Lung (tissue), 12 donors: ENCODE measurements around the gene GNPDA1. TPM values are rescaled to one million over a fixed set of nuclear protein-coding genes. Genes with fewer than 3 reads are reported as not detected.

Source experiments
- ATAC-seq: fragments of 200-7000 bp; cut with Tn5 transposase; one replicate; pipeline ENCODE4 v1.9.1; 2020; ENCODE audit warnings: moderate number of reproducible peaks; ENCODE audit not compliant: insufficient read depth, low FRiP score
- DNase-seq, 3 donors: peaks; one replicate each; pipeline ENCODE4 v3.0.0-alpha.2; 2013 to 2017
- H3K27ac ChIP-seq, 2 donors: one replicate each; pipeline ENCODE4 v1.5.1; 2013; ENCODE audit warnings: mild to moderate bottlenecking in 2 of 2, moderate library complexity in 2 of 2, control low read depth in 1 of 2, inconsistent platforms in 1 of 2, low read depth in 1 of 2, low read length in 1 of 2
- H3K27me3 ChIP-seq, 3 donors: one replicate each; pipeline ENCODE4 v1.5.1; 2013; ENCODE audit warnings: low read length in 2 of 3; ENCODE audit not compliant: control insufficient read depth in 3 of 3, insufficient read depth in 3 of 3
- H3K36me3 ChIP-seq, 4 donors: one replicate each; pipeline ENCODE4 v1.5.1; 2013; ENCODE audit warnings: low read length in 4 of 4, mild to moderate bottlenecking in 1 of 4, moderate library complexity in 1 of 4; ENCODE audit not compliant: control insufficient read depth in 4 of 4, insufficient read depth in 4 of 4
- H3K4me1 ChIP-seq, 5 donors: one replicate each; pipeline ENCODE4 v1.5.1; 2013; ENCODE audit warnings: low read length in 5 of 5, mild to moderate bottlenecking in 2 of 5, moderate library complexity in 1 of 5; ENCODE audit not compliant: control insufficient read depth in 5 of 5, insufficient read depth in 5 of 5
- H3K4me3 ChIP-seq: one replicate; pipeline ENCODE4 v1.5.1; 2013; ENCODE audit warnings: mild to moderate bottlenecking, control low read depth, moderate library complexity
- H3K9ac ChIP-seq, 2 donors: one replicate each; pipeline ENCODE4 v1.5.1; 2013; ENCODE audit warnings: low read length in 2 of 2, control low read depth in 1 of 2; ENCODE audit not compliant: insufficient read depth in 1 of 2
- H3K9me3 ChIP-seq, 4 donors: one replicate each; pipeline ENCODE4 v1.5.1; 2013; ENCODE audit warnings: low read length in 3 of 4, mild to moderate bottlenecking in 1 of 4, moderate library complexity in 1 of 4; ENCODE audit not compliant: control insufficient read depth in 4 of 4, insufficient read depth in 3 of 4
- WGBS, 2 donors: extraction: QIAGEN DNeasy Blood & Tissue Kit; methylation state at CpG; one replicate each; pipeline ENCODE4 v1.1.7; 2013; 5-methylcytosine and 5-hydroxymethylcytosine counted together
- polyA plus RNA-seq, 2 donors: library from polyadenylated mRNA; stranded (reverse); fragments of 200-250 nt; gene quantifications; one replicate each; pipeline ENCODE4 v1.2.1, GENCODE V29; 2013
- total RNA-seq, 2 donors: library from RNA; depleted of rRNA in 1 of 2; stranded (reverse); fragments of >200 nt in 1 of 2; gene quantifications; one replicate each; pipeline ENCODE4 v1.2.1, GENCODE V29; 2014 to 2021
- TF ChIP-seq, protein P1 (sequence below): IDR thresholded peaks from 2 replicates; pipeline ENCODE4 v1.5.1; 2012; ENCODE audit warnings: mild to moderate bottlenecking; ENCODE audit errors: control extremely low read depth, extremely low read depth
- donor health status: control.
- donor health status: control.
- donor health status: Bipolar disorder and iron deficiency.
- donor health status: healthy.
- donor health status: DM: yes; HTN: yes; CAD: no.

Gene GNPDA1
- total and polyA plus RNA-seq, 4 donors, result 23.3 to 51.4 (median 31.3) TPM

DNA sequence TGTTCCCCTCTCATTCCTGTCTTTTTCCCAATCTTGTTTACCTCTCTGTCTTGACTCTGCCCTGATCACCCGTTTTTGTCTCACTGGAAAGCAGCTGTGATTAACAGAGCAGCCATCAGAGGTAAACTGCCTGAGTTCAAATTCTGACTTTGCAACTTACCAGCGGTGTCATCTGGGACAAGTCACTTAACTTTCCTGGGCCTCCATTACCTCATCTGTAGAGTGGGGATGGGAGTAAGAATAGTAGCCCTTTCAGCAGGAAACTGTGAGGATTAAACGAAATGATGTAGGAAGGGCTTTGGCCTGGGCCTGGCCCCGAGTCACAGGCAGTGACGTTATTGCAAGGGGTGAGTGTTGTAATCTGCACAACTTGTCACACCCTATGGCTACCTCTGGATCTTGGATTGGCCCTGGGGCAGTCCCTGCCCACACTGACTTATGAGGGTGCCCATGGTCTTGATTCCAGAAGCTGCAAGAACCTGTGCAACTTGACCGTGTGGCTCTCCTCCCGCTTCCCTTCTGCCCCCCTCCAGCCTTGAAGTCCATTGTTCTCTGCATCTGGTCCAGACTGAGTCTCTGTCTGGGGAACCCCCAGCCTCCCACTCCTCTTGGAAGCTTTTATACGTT is 54.2 kb downstream of the GNPDA1 start:
- 42 to 45% methylated on average over 8 of the region's 8 CpGs for WGBS, 2 donors
- Histone ChIP-seq H3K9ac (no peak overlapping the region), H3K4me1 (peaks cover 0 to 8% (median 6%) of the 10 kb centered on the region in 5 donors), H3K27ac (peak overlapping the region; percentile 26 to 86), H3K27me3 (no peaks in the 10 kb centered on the region), H3K9me3 (no peaks in the 10 kb centered on the region), H3K36me3 (no peaks in the 10 kb centered on the region), H3K4me3 (no peak overlapping the region)
- ATAC-seq (peak; percentile 10), DNase-seq (peak in 1 of 3 donors; percentile 32)
- TF ChIP-seq, protein P1, sequence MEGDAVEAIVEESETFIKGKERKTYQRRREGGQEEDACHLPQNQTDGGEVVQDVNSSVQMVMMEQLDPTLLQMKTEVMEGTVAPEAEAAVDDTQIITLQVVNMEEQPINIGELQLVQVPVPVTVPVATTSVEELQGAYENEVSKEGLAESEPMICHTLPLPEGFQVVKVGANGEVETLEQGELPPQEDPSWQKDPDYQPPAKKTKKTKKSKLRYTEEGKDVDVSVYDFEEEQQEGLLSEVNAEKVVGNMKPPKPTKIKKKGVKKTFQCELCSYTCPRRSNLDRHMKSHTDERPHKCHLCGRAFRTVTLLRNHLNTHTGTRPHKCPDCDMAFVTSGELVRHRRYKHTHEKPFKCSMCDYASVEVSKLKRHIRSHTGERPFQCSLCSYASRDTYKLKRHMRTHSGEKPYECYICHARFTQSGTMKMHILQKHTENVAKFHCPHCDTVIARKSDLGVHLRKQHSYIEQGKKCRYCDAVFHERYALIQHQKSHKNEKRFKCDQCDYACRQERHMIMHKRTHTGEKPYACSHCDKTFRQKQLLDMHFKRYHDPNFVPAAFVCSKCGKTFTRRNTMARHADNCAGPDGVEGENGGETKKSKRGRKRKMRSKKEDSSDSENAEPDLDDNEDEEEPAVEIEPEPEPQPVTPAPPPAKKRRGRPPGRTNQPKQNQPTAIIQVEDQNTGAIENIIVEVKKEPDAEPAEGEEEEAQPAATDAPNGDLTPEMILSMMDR, result no peak

DNA sequence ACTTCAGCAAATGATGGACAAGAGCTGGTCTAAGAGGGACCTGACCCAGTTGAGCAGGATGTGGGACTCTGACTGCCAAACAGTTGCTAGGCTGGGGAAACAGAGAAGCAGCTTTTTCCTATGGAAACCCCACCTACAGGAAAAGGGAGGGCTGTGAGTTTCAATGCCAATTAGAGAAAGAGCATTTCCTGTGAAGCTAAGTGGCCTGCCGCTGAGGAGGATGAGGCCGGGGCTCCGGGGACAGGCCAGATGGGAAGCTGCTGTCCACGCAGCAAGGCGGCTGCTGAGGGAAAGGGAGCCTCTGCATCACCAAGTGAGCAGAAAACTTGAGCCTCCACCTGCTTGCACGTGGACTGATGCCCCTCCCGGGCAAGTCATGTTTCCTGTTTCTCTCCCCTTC is 54.7 kb downstream of the GNPDA1 start, which contains the start of gene PCDH12:
Gene PCDH12, minus strand, starts transcription at position 90 of the 400 bp plus-strand sequence. CDS start 351 bp downstream, outside the sequence.
- 7 to 11% methylated on average over 7 of the region's 7 CpGs for WGBS, 2 donors
- Histone ChIP-seq H3K4me3 (peak within 1 kb of the TSS; percentile 41), H3K9me3 (no peaks in the 10 kb centered on the region), H3K36me3 (no peaks in the 10 kb centered on the region), H3K4me1 (peaks cover 0 to 8% (median 6%) of the 10 kb centered on the region in 5 donors), H3K9ac (no peak within 1 kb of the TSS), H3K27me3 (no peaks in the 10 kb centered on the region), H3K27ac (peak within 1 kb of the TSS; percentile 58 to 86)
- peak; percentile 20 for ATAC-seq
- DNase-seq, result peak; percentile 70 to 90 (median 83)
- TF ChIP-seq, protein P1, result no peak

DNA sequence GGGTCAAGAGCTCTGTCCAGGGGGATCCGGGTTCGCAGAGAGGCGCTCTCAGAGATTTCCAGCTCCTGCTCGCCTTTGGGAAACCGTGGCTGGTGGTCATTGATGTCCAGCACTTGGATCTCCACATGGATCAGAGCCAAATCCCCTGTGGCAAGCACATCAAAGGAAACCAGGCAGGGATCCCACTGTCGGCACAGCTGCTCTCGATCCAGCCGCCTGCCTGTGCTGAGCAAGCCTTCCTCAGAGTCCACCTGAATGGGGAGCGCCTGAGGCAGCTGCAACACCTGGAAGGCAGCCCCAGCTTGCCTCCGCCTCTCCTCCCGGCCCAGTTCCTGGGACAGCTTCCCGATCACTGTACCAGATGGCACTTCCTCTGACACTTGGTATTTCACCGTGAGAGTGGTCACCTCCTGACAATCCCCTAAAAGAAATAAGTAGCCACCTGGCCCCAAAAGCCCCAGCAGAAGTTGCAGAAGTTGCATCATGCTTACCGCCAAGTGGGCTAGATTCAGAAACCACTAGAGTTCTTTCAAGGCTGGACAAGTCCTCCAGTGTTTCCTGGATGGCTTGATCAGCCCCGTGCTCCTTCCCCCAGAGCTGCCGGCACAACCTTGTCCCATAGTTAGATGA is 55.3 kb downstream of the GNPDA1 start:
- Histone ChIP-seq H3K4me1 (peaks cover 0 to 8% (median 6%) of the 10 kb centered on the region in 5 donors), H3K4me3 (peak overlapping the region; percentile 41), H3K9ac (no peak overlapping the region), H3K36me3 (no peaks in the 10 kb centered on the region), H3K27me3 (no peaks in the 10 kb centered on the region), H3K9me3 (no peaks in the 10 kb centered on the region), H3K27ac (peak overlapping the region; percentile 58 to 86)
- TF ChIP-seq, protein P1, result no peak
- ATAC-seq (no peak), DNase-seq (no peak)
- WGBS, 2 donors, result 46 to 52% methylated on average over 16 of the region's 16 CpGs
